ENCODE results near the gene BPIFB3.

Gene BPIFB3, protein sequence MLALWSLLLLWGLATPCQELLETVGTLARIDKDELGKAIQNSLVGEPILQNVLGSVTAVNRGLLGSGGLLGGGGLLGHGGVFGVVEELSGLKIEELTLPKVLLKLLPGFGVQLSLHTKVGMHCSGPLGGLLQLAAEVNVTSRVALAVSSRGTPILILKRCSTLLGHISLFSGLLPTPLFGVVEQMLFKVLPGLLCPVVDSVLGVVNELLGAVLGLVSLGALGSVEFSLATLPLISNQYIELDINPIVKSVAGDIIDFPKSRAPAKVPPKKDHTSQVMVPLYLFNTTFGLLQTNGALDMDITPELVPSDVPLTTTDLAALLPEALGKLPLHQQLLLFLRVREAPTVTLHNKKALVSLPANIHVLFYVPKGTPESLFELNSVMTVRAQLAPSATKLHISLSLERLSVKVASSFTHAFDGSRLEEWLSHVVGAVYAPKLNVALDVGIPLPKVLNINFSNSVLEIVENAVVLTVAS

DNA sequence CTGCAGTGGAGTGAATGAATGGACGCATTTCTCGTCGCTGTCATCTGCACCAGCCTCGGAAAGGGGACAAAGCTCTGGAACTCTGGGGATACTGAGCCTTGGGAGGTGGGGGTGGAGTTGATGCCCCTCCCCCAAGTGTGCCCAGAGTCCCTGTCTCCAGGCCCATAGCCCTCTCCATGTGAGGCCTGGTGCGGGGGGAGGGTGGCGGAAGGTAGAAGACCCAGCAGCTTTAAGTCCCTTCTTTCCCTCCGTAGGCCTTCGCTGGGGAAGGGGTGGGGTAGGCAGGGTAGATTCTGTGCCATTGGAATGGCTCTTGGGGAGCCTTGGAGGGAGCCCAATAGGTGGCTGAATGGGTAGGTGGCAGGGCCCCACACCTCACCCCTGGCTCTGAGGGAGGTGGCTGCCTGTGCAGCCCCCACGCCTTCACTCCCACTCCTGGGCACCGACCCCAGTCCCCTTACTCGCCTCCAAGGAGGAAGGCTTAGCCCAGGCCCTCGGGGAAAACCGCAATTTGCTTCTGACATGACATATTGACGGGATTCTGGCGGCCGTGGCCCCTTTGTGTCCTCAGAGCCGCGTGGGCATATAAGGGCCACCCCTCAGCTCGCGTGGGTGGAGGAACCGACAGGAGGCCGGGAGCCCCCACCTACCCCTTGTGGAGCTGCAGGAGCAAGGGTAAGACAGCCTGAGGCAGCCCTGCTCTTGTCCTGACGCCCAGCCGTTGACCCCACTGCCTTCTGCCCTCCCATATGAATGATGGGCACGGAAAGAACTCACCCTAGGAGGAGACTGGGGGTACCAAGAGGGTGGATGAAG is at the start of gene BPIFB3:
TSS of gene BPIFB3 (plus strand) at position 613 of the 816 bp plus-strand sequence. CDS start 1,533 bp downstream, outside the sequence.
- no peak for DNase-seq (ENCODE audit: low read depth)

DNA sequence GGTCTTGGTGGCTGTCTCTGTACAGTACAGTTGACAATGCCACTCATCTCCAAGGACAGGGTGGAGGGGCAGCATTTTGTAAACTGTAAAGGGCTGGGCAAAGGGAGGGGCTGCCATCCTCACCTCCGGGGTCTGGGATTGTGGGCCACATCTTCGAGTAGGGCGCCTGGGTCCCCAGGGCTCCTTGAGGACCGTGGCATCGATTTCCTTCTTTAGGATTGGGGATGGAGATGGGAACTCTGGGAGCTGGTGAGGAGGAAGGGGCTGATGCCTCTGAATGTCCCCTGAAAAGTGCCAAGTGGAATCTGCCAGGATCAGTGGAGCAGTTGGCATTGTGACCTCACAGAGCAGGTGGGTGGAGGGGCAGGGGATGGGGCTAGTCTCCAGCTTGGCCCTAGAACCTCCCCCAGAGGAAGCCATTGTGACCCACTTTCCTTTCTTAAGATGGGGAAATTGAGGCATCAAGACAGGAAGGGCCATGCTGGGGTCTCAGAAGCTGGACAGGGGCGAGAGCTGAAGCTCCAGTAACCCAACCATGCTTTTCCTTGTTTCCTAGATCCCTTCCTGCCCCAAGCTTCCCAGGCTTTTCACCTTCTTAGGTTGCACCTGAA is 49.5 kb upstream of the BPIFB3 start, which contains the start of gene SUN5:
TSS of gene SUN5 (minus strand) at position 293 of the 611 bp plus-strand sequence. CDS start at position 200, 93 bp downstream.
- DNase-seq (ENCODE audit: low read depth), result no peak

DNA sequence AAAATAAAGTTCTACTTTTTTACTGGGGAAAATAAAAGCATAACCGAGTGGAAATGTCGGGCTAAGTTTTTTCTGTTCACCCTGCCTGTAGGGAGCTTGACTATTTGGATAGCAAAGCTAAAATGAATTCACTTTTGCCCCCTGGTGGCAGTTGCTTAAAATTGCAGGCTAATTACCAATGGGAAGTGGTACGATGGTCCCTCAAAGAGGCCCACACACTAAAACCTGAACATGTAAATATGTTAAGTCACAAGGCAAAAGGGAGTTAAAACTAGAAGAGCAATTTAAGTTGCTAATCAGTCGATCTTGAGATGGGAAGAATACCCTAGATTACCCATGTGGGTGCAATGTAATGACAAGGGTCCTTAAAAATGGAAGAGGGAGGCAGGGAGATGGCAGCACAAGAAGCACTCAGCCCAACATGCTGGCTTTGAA is 48.6 kb upstream of the BPIFB3 start:
- DNase-seq (ENCODE audit: low read depth), result no peak

DNA sequence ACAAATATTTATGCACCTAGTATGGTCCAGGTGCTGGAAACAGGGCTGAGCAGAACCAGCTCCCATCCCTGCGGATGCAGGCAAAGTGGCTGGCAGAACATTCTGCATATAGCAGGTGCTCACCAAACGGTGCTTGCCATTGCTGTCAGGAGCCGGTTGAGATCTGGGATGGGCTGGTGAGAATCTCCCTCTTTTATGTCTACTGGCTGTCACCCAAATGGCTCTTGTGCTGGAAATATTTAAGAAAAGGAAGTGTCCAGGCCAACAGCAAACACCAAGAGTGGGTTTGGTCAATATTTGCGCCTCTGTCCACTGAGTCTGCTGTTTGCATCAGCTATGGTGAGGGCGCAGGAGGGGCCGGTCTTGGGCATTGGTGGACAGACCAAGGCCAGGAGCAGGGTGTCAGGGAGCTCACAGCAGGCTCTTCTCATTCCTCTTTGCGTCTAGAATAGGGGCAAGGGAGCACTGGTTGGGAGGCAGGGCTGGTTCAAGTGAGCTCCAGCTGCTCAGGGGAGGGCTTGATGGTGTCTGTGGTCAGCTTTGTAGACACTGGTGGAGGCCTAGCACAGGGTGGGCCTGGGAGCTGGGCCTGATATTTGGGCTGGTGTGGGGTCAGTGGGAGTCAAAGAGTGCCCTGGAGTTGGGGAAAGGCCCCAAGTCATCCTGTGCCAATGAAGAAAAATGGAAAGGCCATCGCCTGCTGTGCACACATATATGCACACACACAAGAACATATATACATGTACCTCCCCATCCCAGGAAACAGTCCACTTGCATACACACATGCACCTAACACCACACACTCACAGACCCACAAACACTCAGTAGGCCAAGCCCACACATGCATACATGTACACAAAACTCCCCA is 47.6 kb upstream of the BPIFB3 start:
- DNase-seq (ENCODE audit: low read depth), result no peak

DNA sequence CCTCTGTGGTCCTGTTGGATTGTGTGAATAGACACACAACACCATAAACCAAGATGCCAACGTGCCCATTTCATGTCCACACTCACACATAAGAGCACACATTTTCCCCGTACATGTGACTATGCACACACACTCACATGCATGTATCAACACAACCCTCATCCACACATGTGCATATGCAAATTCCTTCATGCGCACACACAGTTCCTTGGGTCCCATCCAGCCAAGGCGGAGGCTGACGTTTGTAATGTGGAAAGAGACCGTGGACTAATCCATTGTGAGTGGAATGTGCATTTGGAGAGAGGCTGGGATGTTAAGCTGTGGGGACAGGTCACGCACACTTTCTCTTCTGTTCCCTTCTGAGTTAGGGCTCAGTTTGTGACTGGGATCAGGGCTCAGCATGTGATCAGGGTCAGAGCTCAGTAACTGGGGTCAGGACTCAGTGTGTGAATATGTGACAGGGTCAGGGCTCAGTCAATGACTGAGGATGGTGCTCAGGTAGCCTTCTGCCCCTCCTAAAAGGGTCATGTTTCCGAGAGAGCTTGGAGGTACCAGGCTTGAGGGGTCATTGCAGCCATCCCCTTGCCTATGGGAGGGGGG is 46.8 kb upstream of the BPIFB3 start:
- no peak for DNase-seq (ENCODE audit: low read depth)

DNA sequence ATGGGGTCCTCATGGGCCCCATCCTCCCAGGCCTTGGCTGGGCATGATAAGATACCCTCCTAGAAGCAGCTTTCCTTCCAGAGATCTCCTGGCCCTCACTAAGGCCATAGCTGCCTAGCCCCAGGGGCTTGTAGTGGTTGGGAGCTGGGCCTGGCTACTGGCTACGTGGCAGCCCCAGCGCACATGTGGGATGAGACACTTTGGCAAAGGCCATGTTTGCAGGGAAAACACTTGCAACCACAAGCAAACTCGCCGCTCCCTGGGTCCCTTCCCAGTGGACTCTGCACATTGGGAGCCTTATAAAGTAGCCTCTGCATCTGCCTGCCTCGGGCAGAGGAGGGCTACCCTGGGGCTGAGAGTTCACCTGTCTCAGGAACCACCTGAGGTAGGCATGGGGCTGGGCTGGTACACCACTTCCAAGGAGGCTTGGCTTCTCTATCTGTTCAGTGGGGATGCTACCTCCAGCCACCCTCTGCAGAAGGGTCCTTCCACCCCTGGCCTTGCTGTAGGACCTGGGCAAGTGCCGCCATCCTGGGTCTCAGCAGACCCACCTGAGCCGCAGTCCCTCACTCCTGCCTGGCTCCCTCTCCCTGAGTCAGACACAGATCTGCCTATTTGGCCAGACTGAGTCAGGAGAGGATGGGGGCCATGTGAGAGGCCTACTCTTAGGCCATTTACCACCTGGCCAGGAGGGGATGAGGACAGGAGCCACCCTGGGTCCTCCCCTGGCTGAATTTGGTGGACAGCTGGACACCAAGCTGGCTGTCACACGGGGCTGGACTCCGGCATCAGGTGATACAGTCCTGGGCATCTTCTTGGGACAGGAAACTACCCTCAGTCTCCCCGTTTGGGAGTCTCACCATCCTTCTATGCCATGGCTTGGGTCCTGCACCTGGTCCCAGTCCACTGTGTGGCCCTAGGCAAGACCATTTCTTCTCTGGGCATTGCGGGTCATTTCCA is 46.0 kb upstream of the BPIFB3 start, which contains the start of gene BPIFB2:
TSS of gene BPIFB2 (plus strand) at position 329 of the 960 bp plus-strand sequence. CDS start 871 bp downstream, outside the sequence.
- no peak for DNase-seq (ENCODE audit: low read depth)

DNA sequence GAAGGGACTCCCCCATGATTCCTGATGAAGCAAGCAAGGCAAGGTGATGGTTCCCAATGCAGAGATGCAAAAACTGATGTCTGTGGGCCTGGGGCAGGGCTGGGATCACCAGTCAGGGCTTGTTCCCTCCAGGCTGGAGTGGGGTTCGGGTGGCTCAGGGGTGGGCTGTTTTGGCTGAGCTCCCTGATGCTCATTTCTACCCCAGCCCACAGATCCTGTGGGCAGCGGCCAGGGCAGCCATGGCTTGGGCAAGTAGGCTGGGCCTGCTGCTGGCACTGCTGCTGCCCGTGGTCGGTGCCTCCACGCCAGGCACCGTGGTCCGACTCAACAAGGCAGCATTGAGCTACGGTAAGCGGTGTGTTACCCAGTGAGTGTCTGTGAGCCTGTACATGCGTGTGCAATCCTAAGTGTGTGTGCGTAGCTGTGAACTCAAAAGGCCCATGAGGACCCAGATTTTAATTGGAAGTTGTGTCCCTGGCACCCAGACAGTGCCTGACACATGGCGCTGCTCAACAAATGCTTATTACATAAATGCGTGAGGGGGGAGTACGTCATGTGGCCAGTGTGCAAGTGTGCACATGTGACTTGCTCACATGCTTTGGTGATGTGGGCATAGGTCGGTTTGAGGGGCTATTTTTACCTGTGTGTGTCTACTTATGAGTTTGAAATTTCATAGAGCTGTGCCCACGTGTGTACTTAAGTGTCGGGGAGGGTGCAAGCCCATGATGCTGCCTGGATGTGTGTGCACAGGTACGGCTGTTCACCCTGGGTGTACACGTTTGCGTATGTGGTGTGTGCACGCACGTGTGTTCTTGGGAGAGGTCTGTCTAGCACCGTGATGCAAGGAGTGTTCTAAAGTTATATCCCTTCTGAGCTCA is 45.1 kb upstream of the BPIFB3 start:
- DNase-seq (ENCODE audit: low read depth), result no peak

DNA sequence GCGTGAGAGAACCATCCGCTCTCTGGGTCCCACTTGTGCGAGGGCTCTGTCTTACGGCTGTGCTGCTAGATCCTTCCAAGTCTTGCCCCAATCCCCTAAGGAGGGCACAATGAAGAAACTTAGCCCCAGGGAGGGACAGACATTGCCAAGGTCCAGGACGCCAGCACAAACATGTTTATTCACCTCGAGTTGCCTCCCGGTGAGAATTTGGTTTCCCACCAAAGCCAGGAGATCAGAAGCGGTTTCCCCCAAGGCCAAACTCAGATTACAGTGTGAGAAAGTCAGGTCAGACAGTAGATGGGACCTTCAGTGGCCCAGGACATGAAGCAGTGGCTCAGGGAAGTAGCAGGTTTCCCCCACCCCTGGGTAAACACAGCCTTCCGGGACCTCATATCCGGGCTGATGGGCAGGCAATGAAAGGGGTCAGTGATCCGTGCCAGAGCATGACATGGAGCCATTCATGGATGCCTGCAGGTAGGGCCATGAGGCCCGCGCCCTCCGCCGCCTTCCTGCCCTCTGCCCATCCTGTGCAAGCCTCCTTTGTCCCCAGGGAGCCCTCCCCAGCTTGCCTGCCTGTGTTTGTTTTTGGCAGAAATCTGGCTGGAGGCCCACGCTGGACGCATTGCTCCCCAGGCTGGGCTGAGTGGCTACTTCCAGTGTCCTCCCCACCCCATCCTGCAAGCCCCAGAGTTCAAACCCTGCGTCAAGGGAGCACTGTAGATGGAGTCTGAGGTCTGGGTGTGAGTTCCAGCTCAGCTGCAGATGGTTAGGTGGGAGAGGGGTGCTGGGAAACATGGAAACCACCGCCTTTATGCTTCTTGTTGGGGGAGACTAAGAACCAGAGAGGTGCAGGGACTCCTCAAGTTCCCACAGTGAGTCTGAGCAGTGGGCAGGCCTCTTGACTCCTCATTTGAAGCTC is 44.2 kb upstream of the BPIFB3 start:
- DNase-seq (ENCODE audit: low read depth), result no peak

DNA sequence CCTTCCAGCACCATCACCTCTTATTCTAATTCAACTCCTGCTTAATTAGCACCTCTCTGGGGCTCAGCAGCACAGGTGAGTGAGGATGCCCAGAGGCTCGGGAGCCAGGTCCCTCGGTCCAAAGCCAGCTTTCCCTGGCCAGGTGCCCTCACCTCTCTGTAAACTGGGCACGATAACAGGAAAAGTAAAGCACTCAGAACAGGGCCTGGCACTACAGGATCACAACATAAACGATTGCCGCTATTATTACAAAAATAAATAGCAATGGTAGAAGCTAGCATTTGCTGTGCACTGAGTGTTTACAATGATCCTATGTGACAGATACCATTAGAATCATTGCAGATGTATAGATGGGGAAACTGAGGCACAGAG is 43.6 kb upstream of the BPIFB3 start:
- DNase-seq (ENCODE audit: low read depth), result no peak

DNA sequence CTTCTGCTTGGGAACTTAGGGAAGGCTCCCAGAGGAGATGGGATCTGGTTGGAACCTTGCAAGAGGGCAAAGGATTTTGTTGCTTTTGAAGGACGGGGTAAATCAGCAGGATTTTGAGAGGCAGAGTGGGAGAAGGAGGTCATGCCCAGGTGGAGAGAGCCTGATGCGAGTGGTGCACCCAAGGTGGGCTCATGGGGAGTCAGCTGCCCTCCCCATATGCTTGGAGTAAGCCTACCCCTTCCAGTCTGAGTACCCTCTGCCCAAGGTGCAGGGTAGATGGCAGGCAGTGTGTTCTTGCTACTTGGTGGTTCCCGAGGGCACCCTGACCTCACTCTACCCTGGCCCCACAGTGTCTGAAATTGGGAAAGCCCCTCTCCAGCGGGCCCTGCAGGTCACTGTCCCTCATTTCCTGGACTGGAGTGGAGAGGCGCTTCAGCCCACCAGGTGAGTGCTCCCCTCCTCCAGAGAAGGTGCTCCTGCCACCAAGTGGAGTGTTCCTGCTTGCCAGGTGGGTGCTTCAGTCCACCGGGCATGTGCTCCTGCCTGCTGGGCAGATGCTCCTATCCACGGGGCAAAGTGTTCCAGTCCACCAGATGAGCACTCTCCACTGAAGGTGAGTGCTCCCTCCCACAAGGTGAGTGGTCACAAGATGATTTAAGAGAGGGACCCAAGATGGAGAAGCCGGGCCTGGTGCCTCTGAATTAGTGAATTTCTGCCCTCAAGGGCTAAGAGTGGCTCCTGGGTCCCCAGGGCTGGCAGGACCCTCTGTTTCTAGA is 42.8 kb upstream of the BPIFB3 start:
- no peak for DNase-seq (ENCODE audit: low read depth)

DNA sequence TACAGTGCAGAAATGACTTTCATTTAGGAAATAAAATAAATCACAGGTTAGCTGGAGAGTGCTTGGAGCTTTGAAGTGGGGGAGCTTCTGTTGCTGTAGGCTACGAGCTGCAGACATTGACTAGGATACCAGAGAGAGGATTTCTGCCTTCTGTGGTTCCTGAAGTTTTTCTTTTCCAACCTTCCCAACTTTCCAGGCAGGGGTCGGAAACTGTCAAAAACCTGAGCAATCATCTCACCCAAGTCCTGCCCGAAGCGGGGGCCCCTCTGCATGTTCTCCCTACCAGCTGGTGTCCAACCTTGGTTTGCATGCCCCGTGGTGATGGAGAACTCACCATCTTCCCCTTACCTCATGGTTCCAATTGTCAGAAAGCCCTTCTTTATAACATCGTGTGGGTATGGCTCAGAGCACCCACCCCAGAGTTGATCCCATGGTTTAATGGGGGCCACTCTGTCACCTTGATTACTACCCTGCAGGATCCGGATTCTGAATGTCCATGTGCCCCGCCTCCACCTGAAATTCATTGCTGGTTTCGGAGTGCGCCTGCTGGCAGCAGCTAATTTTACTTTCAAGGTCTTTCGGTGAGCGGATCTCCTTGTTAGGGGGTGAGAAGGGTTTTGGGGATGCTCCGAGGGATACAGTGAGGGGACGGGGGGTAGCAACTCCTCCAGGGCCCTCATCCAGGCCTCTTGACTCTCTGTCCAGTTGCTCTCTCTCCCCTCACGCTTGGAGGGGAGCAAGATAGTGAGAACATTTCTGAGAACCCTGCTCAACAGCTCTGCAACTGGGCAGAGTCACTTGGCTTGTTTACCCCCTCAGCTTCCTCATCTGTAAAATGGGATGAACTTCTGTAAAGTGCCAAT is 41.1 kb upstream of the BPIFB3 start:
- no peak for DNase-seq (ENCODE audit: low read depth)

DNA sequence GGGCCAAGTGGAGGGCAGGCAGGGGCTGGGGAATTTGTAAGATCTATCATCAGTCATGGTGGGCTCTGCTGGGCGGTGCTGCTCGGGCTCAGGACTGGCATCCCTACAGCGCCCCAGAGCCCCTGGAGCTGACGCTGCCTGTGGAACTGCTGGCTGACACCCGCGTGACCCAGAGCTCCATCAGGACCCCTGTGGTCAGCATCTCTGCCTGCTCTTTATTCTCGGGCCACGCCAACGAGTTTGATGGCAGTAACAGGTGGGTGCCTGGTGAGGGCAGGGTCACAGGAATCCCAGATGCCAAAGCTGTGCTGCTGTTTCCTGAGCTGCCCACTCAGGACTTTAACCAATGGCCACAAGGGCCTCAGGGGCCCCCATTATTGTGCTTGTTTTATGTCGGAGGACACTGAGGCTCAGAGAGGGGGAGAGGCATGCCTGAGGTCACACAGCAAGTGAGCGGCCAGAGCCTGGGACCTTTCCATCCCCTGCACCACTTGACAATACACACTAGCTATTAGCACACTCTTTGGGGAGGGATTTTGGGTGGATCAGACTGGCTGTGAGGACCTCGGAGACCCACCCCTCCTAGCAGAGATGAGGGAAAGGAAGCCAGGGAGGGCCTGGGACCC is 39.9 kb upstream of the BPIFB3 start:
- DNase-seq (ENCODE audit: low read depth), result no peak

DNA sequence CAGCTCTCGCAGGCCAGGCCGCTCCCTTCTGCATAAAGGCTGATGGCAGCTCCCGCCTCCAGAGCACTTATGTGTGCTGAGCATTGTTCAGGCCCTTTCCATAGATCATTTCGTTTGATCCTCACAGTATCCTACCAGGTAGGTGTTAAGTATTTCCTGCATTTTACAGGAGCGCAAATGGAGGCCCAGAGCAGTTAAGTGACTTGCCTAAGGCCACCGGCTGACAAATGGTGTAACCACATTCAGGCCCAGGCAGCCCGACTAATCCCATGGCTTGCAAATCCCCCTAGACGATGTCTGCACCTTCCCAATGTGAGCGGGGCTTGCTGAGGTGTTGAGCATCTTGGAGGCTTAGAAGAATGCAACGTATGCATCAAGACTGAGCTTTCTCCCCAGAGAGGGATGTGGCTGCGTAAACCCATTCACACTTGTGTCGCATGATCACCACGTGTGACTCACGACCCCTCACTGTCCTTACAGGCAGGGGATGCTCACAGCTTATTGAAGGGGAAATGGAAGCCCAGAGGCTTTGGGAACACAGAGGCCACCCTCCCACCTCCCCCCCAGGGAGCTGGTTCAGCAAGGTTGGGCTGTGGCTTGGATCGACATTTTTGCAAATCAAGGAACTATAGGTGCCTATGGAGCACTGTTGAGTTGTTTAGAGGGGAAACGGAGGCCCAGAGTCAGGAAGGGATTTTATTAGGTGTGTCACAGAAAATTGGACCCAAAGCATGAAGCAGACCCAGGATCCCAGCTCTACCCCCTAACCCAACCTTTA is 39.2 kb upstream of the BPIFB3 start:
- DNase-seq (ENCODE audit: low read depth), result no peak

DNA sequence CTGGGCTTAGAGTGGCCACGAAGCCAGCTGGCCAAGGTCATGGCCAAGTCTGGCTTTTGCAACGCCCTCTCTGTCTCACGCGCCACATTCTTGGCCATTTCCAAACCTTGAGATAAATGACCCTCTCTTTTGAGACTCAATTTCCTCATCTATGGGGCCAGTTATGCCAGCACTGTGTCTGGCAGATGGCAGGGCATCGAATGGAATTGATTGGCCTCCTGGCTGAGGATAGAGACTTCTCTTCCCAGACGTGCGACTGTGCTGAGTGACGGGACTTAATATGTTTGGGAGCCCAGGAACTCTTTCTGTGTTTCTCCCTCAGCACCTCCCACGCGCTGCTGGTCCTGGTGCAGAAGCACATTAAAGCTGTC is 38.6 kb upstream of the BPIFB3 start:
- no peak for DNase-seq (ENCODE audit: low read depth)

Measured in stimulated activated CD8-positive, alpha-beta memory T cell treated with anti-CD3 and anti-CD28 coated beads, Interleukin-12 subunit alpha, Interleukin-12 subunit beta, amount 100 ng/mL, for 1 hour (primary cell).